Measurements from ENCODE around the gene FAM24B.

FAM24B gene

DNA sequence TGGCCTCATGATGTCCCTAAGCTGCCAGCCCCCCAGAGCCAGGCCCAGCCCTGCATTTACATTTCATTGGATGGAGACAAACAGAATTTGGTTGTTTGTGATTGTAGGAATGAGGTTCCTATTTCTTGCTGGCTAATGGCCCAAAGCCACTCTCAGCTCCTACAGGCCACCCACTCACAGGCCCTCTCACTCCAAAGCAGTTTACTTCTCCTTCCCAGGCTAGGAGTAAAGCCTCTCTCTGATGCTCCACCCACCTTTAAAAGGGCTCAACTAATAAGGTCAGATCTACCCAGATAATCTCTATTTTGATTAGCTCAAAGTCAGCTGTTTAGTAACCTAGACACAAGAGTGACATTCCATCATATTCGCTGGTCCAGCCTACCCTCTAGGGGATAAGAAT lies 22.5 kb downstream of the FAM24B start:
- no peak for DNase-seq

DNA sequence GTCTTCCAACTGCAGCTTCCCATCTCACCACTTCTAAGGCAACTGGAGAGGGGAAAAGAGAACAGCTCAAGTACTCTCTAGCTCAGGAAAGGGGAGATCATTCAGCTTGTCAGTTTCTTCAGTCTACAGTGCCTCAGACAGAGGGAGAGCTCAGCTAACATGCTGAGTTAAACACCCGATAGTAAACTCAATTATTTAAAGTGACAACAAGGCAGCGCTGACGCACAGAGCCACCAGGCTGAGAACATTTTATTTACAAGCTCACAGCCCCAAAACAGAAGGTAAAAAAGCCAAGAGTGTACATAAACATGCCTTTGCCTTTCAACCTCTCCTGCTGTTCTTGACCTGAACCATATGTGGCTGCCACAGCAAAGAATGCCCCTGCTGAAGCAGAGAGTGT lies 23.6 kb downstream of the FAM24B start:
- DNase-seq: no peak

DNA sequence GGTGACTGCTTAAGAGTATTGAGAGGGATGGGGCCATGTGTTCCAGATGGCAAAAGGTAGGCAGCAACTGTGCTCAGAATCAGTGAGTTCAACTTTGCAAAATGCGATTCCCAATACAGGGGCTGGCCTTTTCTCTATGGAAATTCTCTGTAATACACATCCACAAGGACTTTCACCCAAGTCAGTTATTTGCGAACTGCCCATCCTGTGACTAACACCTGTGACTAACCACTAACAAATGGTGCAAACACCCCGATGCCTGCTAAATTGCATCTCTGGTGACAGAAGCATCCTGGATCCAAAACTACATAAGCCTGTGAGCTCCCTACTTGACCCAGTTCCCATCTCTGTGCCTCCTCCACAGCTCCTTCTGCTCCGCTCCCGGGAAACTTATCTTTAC lies 24.7 kb downstream of the FAM24B start:
- no peak for DNase-seq

DNA sequence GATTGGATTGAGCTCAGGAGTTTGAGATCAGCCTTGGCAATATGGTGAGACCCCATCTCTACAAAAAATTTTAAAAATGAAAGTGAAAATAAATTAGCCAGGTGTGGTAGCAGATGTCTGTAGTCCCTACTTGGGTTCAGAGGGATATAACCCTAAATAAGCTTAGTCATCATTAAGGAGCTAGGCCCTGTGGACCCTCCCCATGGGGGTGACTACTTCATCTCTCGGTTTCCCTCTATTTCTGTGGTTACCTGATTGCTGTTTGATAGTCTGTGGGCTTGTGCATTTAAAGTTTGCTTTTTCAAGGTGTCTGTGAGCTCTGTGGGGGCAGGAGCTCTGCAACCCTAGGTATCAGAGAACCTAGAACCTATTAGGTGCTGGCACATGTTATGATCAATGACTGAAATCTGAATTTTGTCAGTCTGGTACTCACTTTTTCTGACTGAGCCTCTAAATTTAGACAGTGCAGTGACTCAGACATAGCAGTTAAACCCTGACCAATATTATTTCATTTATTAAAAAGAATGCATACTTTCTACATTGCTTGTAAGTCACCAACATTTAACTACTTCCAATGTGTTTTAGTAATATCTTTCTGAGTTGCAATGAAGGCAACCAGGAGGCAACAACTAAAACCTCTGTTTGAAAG lies 25.6 kb downstream of the FAM24B start:
- DNase-seq: no peak

DNA sequence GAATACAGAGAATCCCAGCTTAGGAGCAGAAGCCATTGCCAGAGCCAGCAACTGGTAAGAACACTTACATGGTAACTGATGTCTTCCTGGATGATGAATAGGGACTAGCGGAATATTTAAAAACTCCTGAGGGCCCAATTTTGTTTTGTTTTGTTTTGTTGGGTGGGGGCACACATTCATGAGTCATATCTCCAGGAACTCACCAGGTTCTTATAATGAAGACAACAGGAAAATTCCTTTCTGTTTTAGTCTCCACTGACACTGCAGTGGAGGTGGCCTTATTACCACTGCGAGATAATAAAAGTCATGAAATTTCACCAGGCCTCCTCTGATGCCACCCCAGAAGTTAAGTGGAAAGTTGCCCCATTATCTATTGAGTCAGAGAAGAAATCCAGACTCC lies 27.1 kb downstream of the FAM24B start:
- no peak for DNase-seq

DNA sequence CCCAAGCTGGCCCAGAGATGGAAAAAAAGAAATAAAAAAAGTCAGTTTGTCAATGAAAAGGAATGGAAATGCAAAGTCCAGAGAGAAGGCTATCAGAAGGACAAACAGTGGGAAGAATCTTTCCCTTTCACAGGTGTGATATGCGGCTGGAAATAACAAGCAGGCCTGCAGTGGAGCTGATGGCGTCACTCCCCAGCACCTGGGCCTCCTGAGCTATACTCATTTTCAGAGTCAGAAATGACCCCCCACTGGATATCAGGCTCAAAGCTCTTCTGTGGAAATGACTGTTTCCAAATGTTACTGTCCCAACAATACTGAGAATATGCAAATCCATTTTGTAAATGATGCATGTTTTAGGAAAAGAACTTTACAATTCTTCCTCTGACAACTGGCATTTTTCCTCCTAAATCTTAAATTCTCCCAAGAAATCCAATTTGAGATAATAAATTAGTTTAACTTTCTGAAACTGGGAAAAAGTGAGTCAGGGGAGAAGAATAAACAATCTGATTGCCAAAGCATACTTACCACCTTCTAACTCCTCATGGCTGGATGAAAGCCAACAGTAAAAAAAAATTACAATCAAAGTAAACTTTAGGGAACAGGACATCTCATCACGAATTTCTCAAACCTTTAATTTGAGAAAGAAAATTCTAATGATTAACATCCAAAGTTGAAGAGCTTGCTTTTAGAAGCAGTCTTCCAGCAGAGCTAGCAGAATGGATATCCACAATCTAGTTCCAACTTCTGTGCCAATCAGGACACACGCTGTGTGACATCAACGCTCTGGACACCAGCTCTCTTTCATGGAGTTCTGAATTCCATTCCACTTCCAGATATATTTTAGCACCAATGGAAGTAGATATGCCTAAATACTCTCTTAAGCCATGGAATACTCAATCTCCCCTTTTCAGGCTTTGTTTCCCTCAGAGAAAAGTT lies 28.4 kb downstream of the FAM24B start:
- DNase-seq: no peak

DNA sequence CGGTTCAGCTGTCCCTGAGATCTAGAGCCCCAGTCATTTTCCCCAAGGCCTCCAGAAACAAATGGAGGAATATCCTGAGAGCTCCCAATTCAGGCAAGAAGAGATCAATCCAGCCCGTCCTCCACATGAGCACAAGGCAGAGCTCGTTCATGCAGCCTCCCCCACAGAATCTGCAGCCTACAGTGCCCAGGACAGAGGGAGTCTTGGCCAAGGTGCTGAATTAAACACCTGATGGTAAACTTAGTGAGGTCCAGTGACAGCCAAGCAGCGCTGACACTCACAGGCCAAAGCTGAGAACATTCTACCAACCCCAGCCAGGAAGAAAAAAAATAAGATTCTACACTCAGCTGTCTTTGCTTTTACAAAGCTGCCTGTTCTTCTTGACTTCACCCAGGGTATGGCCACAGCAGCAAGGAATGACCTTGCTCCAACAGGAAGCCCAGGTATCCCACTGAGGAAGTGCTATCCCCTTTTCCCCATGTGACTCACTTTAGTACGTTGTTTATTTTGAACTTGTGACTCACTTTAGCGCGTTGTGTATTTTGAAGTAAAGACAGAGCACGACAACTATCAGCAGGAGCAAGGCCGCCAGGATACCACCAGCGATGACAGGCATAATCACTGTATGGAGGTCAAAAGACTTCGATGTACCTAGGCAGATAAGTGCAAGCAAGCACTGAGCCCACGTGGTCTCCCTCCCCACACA lies 29.3 kb downstream of the FAM24B start:
- DNase-seq: no peak

DNA sequence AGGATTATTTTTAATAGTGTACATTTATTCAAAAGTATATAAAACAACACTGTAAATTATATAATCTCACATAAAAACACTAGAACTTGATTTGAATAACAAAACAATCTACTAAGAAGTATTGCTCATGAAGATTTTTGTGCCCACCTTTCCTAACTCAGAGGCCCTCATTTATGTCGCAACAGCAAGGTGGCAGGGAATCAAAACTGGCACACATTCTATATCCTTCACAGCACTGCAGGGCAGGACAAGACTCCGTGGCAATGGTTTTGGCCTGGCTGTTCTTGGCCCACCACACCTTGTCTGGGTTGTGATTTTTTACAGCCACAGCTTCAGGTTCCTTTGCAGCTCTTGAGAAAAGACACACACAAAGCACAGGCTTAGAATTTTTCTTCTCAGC lies 30.3 kb downstream of the FAM24B start:
- no peak for DNase-seq

DNA sequence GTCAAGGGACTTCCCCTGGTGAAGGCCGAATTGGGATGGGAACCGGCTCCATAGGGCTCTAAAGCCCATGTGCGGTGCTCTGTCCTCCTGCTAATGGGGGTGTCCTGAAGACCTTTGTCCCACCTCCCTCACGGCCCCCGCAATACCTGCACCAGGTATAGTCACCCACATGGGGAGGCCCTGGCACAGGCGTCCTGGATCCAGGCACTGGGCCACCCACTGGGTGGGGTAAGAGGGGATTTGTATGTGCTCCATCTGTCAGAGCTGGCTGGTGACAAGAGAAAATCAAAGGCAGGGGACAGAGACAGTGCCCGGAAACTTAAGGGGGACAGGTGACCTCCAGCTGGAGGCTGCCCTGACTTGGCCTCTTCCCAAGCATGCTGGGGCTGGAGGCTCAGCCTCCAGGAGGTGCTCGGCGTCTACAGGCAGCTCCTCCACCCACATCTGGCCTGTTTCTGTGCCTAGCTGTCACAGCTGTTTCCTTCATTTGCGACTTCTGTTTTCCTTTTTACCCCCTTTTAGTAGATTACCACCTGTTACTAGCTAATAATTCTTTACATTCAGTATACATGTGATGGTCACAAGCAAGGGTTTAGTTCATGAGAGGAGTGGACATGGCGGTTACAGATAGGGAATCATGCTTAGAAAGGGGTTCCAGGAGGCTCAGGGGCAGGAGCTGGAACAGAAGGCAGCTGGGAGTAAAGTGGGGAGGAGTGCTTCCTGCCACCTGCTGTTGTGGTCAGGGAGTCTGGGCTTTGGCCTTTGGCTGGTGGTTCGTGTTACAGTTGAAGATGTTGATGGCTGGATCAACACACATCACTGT lies 31.4 kb downstream of the FAM24B start:
- DNase-seq: no peak

DNA sequence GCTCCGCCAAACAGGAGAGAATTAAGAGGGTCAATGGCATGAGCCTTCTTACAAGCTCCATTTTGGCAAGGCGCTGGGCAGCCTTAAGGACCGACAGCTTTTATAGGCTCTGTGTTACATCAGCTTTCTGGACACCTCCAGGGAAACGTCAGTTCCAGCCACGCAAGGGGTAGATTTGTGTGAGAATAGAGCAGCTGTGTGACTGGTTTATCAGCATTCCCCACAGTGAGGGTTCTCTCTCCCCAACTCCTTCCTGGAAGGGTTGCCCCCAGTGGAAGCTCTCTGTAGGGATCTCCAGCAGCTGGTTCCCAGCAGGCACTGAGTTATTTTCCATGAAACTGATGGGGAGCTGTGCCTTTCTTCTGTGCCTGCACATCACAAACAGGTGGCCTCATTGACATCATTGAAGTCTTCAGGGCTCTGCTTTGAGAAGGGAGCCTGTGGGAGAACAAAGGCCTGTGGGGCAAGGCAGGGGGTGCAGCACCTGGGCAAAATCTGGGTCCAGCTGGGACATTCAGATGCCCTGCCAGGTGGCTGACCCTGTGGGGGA lies 33.5 kb downstream of the FAM24B start, which contains the start of gene CUZD1:
Gene CUZD1 (minus strand): TSS at position 75 of the 550 bp plus-strand sequence. CDS start 14 bp downstream, at position 61.
- DNase-seq: no peak

DNA sequence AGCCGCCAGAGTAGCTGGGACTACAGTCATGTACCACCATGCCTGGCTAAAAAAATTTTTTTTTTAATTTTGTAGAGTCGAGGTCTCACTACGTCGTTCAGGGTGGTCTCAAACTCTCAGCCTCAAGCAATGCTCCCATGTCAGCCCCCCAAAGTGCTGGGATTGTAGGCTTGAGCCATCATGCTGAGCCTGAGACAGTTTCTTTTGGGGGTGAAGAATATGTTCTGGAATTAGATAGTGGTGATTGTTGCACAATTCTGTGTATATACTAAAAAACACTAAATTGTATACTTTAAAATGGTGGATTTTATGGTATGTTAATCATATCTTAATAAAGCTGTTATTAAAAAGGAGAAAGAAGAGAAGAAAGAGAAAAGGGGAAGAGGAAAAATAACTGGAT lies 35.2 kb downstream of the FAM24B start:
- DNase-seq: no peak

DNA sequence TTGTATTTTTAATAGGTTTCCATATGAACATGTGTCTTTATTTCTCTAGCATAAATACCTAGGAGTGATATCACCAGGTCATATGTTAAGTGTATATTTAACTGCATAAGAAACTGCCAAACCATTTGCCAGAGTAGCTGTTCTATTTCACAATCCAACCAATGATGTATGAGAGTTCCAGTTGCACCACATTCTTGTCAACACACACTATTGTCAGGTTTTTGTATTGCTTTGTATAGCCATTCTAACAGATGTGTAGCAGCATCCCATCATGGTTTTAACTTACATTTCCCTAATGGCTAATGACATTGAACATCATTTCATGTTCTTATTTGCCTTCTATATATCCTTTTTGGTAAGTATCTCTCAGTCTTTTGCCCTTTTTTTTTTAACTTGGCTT lies 37.8 kb downstream of the FAM24B start:
- no peak for DNase-seq

DNA sequence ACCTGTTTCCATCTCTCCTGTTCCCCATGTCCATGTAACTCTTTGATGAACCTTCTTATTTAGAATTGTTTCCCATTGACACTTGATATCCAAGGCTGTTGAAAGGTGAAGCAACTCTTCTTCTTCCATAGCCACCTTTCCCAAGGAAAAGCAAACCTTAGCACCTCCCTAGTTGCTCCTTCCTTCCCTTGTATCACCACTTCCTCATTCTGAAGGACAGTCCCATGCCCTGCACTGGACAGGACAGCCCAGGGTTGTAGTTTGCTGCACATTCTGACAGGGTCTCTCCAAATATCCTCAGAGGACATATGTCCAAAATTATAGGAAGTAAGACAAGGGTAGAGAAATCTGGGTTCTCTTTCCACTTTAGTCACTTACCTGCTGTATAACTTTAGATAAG lies 39.9 kb downstream of the FAM24B start:
- DNase-seq: no peak

DNA sequence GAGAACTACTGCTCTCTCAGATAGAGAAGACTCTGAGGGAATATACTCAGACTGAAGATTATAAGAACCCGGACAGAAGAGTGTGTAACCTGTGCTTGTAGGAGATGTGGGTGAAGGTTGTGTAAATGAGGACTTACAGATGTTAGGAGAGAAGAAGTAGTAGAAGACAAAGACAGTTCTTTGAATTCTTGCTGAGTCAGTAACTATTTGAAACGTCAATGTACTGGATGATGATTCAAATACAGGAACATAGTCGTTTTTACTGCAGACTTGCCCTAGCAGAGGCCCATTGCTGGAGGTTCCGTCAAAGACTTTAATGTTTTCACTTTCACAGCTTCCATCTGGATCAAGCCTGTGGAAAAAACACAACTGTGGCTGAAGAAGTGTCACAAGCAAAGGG lies 40.5 kb downstream of the FAM24B start:
- DNase-seq: no peak

DNA sequence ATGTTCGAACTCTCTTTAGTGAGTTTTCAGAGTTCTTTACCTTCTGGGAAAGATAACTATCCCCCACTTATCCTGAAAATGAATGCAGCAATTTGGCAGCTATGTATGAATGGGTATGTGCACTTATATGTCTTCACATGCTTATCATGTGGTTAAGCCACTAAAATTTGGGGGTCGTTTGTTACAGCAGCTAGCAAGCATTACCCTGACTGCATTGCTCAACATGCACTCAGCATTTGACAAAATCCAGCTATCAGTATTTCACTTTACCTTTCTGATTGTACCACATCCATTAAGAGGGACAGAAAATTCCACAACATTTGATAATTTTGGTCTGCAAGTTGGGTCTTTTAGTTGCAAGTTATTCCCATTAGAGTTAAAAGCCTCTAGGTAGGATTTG lies 43.5 kb downstream of the FAM24B start:
- no peak for DNase-seq

DNA sequence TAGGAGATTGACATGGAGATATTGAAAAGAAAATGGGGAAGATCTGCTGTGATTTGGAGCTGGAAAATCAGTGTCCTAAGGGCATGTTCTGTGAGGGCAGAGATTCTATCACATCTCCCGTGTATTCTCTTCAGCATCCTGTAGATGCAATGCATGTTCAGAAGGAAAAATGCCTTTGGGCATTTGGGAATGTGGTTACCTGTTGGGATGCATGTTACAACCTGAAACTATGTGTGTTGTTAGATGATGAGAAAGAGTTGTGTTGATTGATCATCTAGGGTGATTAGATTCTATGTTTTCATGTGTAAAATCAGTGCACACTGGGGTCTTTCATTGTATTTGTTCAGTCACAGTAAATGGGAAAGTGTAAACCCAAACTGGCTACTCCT lies 48.4 kb downstream of the FAM24B start:
- no peak for DNase-seq

DNA sequence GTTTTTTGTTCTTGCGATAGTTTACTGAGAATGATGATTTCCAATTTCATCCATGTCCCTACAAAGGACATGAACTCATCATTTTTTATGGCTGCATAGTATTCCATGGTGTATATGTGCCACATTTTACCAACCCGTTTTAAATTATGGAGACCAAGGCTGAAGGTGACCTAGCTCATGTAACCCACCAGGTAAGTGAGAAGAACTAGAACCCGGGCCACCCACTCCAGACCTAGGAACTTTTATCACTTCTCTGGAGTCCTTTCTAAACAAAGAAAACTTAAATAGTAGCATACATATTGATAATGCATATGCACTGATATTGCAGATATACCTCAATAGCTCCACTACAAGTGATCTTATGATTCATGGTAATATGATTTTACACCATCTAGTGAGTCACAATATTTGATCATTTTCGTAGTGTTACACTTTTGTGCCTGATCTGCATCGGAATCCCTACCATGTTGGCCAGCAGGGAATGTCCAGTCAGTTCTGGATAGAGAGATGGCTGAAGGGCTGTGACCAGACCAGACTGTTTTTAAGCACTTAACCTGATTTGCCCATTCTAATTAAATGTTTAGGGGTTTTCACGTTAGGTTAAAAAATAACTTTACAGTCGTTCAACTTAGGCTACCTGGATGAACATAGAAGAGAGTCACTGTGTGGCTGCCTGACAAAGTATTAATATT lies 49.0 kb downstream of the FAM24B start:
- no peak for DNase-seq

DNA sequence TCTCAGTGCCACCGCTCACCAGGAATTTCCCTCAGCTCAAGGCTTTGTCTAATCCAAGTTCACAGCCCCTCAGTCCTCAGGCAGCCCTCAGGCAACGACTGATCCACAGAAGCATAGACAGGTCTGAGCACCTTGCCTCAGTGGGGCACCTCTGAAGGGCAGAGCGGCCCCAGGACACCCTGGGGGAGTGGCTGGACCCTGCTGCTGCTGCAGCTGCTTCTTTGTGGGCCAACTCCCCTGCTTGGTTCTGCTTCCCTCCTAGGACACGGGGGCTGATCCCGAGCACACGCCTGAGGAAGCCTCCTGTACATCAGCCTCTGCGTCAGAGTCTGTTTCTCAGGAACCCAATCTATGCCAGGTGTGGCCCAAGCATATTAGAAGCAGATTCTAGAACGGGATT lies 49.9 kb downstream of the FAM24B start:
- DNase-seq: no peak

DNA sequence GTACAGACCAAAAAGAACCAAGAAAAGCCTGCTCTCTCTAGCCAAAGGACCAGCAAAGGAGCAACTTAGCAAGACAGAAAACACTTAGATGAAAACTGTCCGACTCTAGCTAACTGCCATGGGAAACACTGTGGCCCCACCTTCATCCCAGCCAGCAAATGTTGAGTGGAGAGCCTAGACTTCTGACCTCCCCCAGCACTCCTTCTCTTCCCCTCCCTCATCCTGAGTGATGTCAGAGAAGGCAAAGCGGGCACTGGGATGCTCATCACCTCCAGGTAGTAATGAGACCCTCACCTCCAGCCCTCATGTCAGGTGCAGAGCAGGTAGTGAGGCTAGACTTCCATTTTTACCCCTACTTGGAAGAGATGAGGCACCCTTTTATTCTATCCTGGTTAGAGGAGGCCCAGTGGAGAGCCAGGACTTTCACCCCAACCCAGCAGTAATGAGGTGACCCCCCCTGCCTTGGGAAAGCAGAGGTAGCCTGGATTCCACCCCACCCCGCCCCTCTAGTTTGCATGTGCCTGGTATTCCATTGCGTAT lies 50.6 kb downstream of the FAM24B start:
- no peak for DNase-seq

DNA sequence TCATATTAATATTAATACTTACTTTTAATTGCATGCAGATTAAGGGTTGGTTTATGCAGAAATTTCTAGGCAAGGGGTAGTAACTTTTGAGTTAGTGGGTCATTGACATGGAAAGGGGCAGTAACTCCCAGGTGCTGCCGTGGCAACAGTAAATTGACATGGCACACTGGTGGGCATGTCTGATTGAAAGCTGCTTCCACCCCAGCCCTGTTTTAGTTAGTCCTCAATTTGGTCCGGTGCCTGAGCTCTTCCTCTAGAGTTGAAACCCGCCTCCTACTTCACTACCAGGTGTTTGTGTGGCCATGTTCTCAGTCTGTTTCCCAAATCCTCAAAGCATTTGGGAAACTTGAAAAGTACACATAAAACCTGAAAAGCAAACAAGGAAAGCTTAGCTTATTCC lies 52.1 kb downstream of the FAM24B start:
- DNase-seq: no peak

DNA sequence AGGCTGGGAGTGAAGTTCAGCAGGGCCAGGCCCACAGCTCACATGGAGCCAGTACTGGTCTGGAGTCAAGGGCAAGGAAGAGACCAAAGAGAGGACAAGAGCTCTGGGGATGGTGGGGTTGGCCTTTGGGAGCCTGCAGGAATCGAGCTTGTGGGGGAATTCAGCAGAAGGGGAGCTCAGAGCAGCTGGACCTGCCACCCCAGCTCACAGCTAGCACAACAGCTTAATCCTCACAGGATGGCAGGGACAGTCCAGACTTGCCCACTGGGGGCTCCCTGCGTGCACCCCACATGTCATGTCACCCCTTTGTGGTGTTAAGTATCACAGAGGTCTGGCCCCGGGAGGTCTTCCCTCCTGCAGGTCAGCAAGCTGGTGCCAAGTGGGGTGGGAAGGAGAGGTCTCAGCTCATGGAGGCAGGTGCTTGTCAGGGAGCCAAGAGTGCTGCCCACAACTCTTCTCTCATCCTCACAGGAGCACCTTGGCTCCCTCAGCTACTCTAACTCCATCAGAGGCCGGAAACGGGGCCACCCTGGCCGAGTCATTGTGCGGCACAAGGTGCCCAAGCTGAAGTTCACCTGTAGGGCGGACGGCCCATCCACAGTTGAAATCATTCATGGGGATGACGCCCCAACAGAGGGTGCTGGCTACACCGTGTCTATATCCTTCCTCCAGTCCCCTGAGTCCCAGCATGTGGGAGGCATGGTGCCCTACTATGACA lies 56.2 kb downstream of the FAM24B start:
- DNase-seq: no peak

All from NCI-H526 treated with DMSO at 0.1 percent for 48 hours (cell line).